Stimulated activated CD4-positive, alpha-beta T cell treated with anti-CD3 and anti-CD28 coated beads, Interleukin-4, amount 100 ng/mL, for 24 hours (primary cell): ENCODE data around the gene KCNJ14.
"Not testable (repeated sequence)": the region's sequence is repeated elsewhere in the genome, so short reads cannot be mapped to it uniquely, and the experiment has no call there.

Experiments
- DNase-seq: peaks from one replicate; pipeline ENCODE4 v3.0.0-alpha.2; 2020

KCNJ14 gene

GRCh38 chr19:48473161-48473966, 18.0 kb downstream of the KCNJ14 start:
- no peak for DNase-seq

GRCh38 chr19:48474084-48474592, 18.8 kb downstream of the KCNJ14 start:
- DNase-seq, result no peak

- DNase-seq, result no peak
These were observed 20.1 kb downstream of the KCNJ14 start for GRCh38 chr19:48475369-48476068.

- DNase-seq, result no peak
These were observed 20.8 kb downstream of the KCNJ14 start for GRCh38 chr19:48476176-48476575.

- no peak for DNase-seq
These were observed 21.8 kb downstream of the KCNJ14 start for GRCh38 chr19:48477067-48477685.

- no peak for DNase-seq
These were observed 22.4 kb downstream of the KCNJ14 start for GRCh38 chr19:48477698-48478338.

GRCh38 chr19:48478339-48479256, 23.2 kb downstream of the KCNJ14 start:
- no peak for DNase-seq

- DNase-seq, result no peak
These were observed 24.3 kb downstream of the KCNJ14 start for GRCh38 chr19:48479686-48480085.

GRCh38 chr19:48480183-48480557, 24.8 kb downstream of the KCNJ14 start:
- peak; percentile 48 for DNase-seq

GRCh38 chr19:48480558-48481500, 25.5 kb downstream of the KCNJ14 start:
- DNase-seq, result peak; percentile 53

- DNase-seq, result no peak
These were observed 26.7 kb downstream of the KCNJ14 start for GRCh38 chr19:48481846-48482639.

GRCh38 chr19:48483301-48483700, 27.9 kb downstream of the KCNJ14 start:
- DNase-seq, result no peak

GRCh38 chr19:48484247-48484893, 29.0 kb downstream of the KCNJ14 start:
- DNase-seq, result no peak

- no peak for DNase-seq
These were observed 29.7 kb downstream of the KCNJ14 start for GRCh38 chr19:48484931-48485612.

GRCh38 chr19:48486706-48487105, 31.3 kb downstream of the KCNJ14 start:
- DNase-seq, result not testable (repeated sequence)

GRCh38 chr19:48487544-48487943, 32.2 kb downstream of the KCNJ14 start:
- DNase-seq, result no peak

- DNase-seq, result no peak
These were observed 32.6 kb downstream of the KCNJ14 start for GRCh38 chr19:48487948-48488347.

GRCh38 chr19:48488478-48488877, 33.1 kb downstream of the KCNJ14 start:
- DNase-seq, result not testable (repeated sequence)
